VCaP (cell line): ENCODE data around the gene FBXW9.
"Not testable (repeated sequence)": the region's sequence is repeated elsewhere in the genome, so short reads cannot be mapped to it uniquely, and the experiment has no call there.

ENCODE experiments used
- H3K27ac ChIP-seq: fragments of 450-650 bp; 2 replicates; pipeline ENCODE4 v1.5.1; 2017
- TF ChIP-seq, protein P1 (sequence below): fragments of 450-650 bp; conservative IDR thresholded peaks from 2 replicates; pipeline ENCODE4 v1.5.1; 2017; ENCODE audit warnings: mild to moderate bottlenecking, moderate library complexity

Gene FBXW9

DNA sequence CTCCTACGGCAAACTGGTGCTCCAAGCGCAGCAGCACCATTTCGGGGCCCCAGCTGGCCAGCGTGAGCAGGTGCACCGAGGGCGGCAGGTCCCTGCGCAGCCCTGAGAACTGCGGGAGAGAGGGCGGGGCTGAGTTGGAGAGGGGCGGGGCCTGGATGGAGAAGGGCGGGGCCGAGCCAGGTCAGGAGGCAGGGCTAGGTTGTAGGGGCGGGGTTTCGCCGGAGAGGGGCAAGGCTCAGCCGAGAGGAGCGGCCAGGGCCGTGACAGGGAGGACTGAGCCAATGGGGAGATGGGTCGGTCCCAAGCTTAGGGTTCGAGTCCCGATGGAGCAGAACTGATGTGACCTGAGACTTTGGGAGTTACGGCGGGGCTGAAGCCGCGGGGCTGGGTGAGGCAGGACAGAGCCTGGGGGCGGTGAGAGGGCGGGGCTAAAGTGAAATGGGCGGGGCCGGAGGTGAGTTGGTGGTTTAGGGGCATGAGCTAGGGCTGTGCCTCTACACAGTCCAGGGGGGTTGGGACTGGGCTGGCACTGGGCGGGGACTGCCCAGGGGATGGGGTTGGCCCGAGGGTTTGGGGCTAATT lies 48.9 kb downstream of the FBXW9 start:
- TF ChIP-seq, protein P1, sequence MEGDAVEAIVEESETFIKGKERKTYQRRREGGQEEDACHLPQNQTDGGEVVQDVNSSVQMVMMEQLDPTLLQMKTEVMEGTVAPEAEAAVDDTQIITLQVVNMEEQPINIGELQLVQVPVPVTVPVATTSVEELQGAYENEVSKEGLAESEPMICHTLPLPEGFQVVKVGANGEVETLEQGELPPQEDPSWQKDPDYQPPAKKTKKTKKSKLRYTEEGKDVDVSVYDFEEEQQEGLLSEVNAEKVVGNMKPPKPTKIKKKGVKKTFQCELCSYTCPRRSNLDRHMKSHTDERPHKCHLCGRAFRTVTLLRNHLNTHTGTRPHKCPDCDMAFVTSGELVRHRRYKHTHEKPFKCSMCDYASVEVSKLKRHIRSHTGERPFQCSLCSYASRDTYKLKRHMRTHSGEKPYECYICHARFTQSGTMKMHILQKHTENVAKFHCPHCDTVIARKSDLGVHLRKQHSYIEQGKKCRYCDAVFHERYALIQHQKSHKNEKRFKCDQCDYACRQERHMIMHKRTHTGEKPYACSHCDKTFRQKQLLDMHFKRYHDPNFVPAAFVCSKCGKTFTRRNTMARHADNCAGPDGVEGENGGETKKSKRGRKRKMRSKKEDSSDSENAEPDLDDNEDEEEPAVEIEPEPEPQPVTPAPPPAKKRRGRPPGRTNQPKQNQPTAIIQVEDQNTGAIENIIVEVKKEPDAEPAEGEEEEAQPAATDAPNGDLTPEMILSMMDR: no peak
- no peak overlapping the region for H3K27ac ChIP-seq

DNA sequence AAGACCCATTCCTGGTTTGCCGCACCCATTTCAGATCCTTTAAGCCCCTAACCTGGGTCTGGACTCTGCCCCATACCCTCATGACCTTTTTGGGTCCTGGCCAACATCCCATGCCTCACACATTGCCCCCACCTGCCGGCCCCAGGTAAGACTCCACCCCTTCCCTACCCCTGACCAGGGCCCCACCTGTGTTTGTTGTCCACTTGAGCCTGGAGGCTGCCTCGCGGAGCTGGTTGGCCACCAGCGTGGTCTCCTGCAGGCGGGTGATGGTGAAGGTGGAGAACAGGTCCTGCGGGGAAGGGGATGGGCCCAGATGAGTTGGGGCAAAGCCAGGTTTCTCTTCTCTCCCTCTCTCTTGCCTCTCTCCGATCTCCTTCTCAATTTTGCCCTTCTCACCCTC lies 49.4 kb downstream of the FBXW9 start:
- TF ChIP-seq, protein P1: no peak
- H3K27ac ChIP-seq: no peak overlapping the region

DNA sequence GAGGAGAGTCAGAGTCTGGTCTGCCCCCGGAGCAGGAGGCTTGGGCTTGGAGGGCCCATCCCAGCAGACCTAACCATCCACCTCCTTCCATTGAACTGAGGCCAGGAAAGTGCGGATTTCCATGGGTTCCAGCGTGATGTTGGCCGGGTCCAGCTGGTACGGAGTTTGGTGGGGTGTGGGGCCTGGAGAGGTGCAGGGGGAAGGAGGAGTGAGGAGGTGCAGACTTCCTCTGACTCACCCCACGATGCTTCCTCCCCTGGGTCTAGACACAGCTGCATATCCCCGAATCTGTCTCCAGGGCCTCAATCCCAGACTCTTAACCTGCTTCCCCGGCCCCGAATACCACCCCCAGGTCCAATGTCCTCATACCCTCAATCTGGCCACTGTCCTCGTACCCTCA lies 49.9 kb downstream of the FBXW9 start:
- TF ChIP-seq, protein P1: no peak
- no peak overlapping the region for H3K27ac ChIP-seq

DNA sequence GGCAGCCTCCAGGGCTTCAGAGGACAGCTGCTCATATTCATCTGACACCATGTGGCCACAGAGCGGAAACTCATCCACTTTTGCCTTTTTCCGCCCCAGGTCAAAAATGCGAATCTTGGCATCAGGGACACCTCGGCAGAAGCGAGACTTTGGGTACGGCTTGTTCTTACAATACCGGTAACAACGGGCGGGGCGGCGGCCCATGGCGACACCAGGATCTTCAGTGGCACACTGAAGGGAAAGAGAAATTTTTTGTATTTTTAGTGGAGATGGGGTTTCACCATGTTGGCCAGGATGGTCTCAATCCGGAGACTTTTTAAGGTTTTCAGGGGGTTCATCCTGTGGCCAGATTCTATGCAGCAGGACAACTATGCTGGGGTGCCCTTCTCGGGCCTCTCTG lies 52.7 kb downstream of the FBXW9 start:
- H3K27ac ChIP-seq: not testable (repeated sequence)

DNA sequence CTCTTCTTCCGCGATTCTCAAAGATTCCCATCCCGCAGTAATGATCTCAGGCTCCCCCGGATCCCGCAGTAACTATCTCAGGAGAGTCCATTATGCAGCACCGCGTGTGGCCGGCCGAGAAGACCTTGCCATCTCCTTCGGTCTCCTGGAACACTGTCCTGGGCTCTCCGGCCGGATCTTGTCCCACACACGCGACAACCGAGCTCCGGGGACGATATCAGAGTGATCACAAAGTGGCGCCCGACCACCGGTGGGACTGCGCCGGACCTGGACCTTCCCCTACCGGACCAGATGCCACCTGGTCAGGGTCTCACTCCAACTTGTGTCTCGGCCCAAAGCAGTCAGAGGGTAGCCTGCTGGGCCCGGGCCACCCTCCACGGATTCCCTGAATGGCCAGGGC lies 53.9 kb downstream of the FBXW9 start:
- TF ChIP-seq, protein P1: no peak
- no peak overlapping the region for H3K27ac ChIP-seq

DNA sequence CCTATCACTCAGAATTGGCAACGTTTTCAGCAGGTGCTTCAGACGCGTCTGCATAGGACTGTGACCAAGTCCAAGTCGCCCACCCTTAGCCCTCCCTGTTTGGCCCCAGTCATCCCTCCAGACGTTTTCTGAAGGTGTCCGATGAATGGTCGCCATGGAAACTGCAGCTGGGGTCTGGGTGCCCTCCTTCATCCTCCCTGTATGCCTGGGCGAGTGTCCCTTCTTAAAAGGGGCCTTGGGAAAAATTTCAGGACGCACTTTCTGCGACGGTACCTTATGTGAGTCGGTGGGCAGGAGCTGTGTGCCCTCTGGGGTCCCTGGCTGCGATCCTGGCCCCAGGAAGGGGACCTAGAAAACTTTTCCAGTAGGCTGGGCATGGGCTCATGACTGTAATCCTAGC lies 55.0 kb downstream of the FBXW9 start:
- TF ChIP-seq, protein P1: no peak
- H3K27ac ChIP-seq: no peak overlapping the region

DNA sequence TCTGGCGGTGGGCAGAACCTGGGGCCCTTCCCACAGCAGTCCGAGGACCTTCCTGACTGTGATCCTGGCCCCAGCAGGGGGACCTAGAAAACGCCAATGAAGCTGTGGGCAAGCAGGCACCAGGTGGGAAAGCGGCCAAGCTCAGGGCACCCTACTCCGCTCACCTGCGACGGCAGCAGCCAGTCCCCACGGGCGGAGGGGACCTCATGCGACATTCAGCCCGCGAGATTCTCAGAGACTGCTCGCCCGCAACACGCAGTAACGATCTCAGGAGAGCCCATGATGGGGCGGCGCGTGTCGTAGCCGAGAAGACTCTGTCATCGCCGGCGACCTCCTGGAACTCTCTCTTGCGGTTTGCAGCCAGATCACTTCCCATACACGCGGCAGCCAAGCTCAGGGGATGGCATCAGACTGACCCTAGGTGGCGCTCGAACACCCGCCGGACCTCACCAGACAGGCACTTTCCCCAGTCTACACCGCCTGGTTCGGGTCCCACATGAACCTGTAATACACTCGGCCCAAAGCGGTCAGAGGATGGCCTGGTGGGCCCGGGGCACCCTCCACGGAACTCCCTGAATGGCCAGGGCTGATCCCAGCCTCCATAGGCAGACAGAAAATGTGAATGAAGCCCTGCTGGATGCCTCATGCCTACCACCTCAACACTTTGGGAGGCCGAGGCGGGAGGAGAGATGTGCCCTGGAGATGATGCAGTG lies 56.4 kb downstream of the FBXW9 start:
- TF ChIP-seq, protein P1: peak; percentile 86
- no peak overlapping the region for H3K27ac ChIP-seq
